Spleen (tissue), 11 donors: ENCODE data around the gene TRIM29. TPM values are rescaled to one million over a fixed set of nuclear protein-coding genes. Genes with fewer than 3 reads are reported as not detected.

Source experiments
- DNase-seq: peaks from one replicate; pipeline ENCODE4 v3.0.0-alpha.2; 2020
- H3K27ac ChIP-seq, 8 donors: fragments of 200-600 bp; sonication (generic) in 7 of 8; 1 replicate in 4 of 8; 2 replicates in 4 of 8; pipeline versions ENCODE4 v1.5.0 to v1.8.0; 2016 to 2021; ENCODE audit warnings: inconsistent platforms in 4 of 8, mild to moderate bottlenecking in 4 of 8, moderate library complexity in 1 of 8
- H3K27me3 ChIP-seq, 7 donors: fragments of 200-600 bp; sonication (generic) in 6 of 7; replicated peaks in 1 of 7; 1 replicate in 4 of 7; 2 replicates in 3 of 7; pipeline versions ENCODE4 v1.5.0 to v1.8.0; 2016 to 2021; ENCODE audit warnings: inconsistent platforms in 3 of 7, mild to moderate bottlenecking in 1 of 7
- H3K36me3 ChIP-seq, 6 donors: fragments of 200-600 bp; sonication (generic) in 5 of 6; 1 replicate in 4 of 6; 2 replicates in 2 of 6; pipeline versions ENCODE4 v1.5.0 to v1.8.0; 2016 to 2021; ENCODE audit warnings: inconsistent platforms in 2 of 6
- H3K4me1 ChIP-seq, 6 donors: fragments of 200-600 bp; sonication (generic) in 5 of 6; 1 replicate in 3 of 6; 2 replicates in 3 of 6; pipeline versions ENCODE4 v1.5.0 to v1.8.0; 2016 to 2021; ENCODE audit warnings: inconsistent platforms in 3 of 6
- H3K4me3 ChIP-seq, 8 donors: fragments of 200-600 bp; sonication (generic) in 7 of 8; 1 replicate in 4 of 8; 2 replicates in 4 of 8; pipeline versions ENCODE4 v1.5.0 to v1.8.0; 2016 to 2021; ENCODE audit warnings: inconsistent platforms in 4 of 8, mild to moderate bottlenecking in 4 of 8, moderate library complexity in 2 of 8
- H3K9me3 ChIP-seq, 8 donors: fragments of 200-600 bp; sonication (generic) in 7 of 8; 1 replicate in 4 of 8; 2 replicates in 4 of 8; pipeline versions ENCODE4 v1.5.0 to v1.8.0; 2016 to 2021; ENCODE audit warnings: inconsistent platforms in 4 of 8
- CTCF ChIP-seq, 11 experiments: fragments of 200-600 bp in 7 of 11; fragments of 450-650 bp in 4 of 11; sonication (generic) in 4 of 11; IDR thresholded peaks in 8 of 11; conservative IDR thresholded peaks in 3 of 11; 1 replicate in 7 of 11; 2 replicates in 4 of 11; pipeline versions ENCODE4 v1.4.0 to v1.8.0; 2016 to 2021; ENCODE audit warnings: antibody characterized with exemption in 11 of 11, inconsistent platforms in 4 of 11, mild to moderate bottlenecking in 1 of 11
- POLR2A ChIP-seq, 3 donors: fragments of 450-650 bp; IDR thresholded peaks; one replicate each; pipeline ENCODE4 v1.5.1; 2017; ENCODE audit warnings: antibody characterized with exemption in 3 of 3, mild to moderate bottlenecking in 1 of 3
- POLR2AphosphoS5 ChIP-seq, 3 donors: sonication (generic); formaldehyde crosslinking; IDR thresholded peaks; one replicate each; pipeline ENCODE4 v1.5.1; 2017; ENCODE audit warnings: antibody characterized with exemption in 3 of 3
- WGBS, 5 donors: extraction: QIAGEN DNeasy Blood & Tissue Kit in 3 of 5; methylation state at CpG; one replicate each; pipeline versions ENCODE4 v1.1.5 to v1.1.7; 2013 to 2018; 5-methylcytosine and 5-hydroxymethylcytosine counted together
- intact Hi-C: fragments of 100-400 bp; cut with DNase I; formaldehyde crosslinking; loops from one replicate; pipeline ENCODE4 v1.15.0; 2023; ENCODE audit warnings: low total_unique reads
- polyA plus RNA-seq, 3 donors: library from polyadenylated mRNA; stranded (reverse); fragments of 200-250 nt; gene quantifications; one replicate each; pipeline ENCODE4 v1.2.1, GENCODE V29; 2013
- total RNA-seq, 7 donors: library from RNA; depleted of rRNA in 3 of 7; stranded (reverse); fragments of >200 nt in 3 of 7; fragmentation: NEBNext Ultra II Directional in 4 of 7; extraction: Animal tissue kit (Norgen Biotek cat#: 25700) in 4 of 7; gene quantifications; one replicate each; pipeline versions ENCODE4 v1.1.0 to v1.2.1, GENCODE V29; 2016 to 2021
- donor health status: healthy with polysubstance abuse.
- donor health status: DM: no; HTN: no; CAD: no; lungs with moderate emphysema.
- donor health status: DM: no; HTN: no; CAD: no.
- donor health status: Bipolar disorder and iron deficiency.
- donor health status: healthy.
- donor health status: DM: no; HTN: no; CAD: no.
- donor health status: DM: yes; HTN: yes; CAD: no.

The TRIM29 gene
- total and polyA plus RNA-seq, 10 donors, result 0.03 to 2.0 (median 0.72) TPM; not detected in 4

- no peak for TF ChIP-seq CTCF (IDR thresholded peaks at IDR 0.05 in 8 of 11, conservative IDR thresholded peaks at IDR 0.05 in 3 of 11)
- TF ChIP-seq POLR2AphosphoS5 (IDR thresholded peaks at IDR 0.05), result no peak
- no peak for TF ChIP-seq POLR2A (IDR thresholded peaks at IDR 0.05)
- H3K4me1 ChIP-seq, result no peaks in the 10 kb centered on the region
- no peak overlapping the region for H3K27ac ChIP-seq
These were observed 46.8 kb downstream of the TRIM29 start for GRCh38 chr11:120091121-120091520.

DNA sequence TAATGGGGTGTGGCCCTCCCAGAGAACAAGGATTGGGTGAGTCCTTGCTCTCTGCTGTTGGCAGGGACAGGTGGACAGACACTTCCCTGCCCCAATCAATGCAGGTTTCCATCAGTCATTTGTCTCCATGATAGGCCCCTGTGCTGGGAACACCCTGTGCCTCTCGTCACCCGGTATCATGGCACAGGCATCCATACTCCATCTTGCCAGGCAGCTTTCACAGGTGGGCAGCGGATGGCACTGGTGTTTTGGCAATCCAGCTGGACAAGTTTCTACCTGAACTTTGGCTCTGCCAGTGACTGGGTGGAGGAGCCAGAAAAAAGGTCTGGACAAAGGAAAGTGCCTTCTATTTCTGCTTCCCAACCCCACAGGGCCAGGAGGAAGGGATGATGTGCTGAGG, 47.5 kb downstream of the TRIM29 start:
- Histone ChIP-seq H3K27ac (no peak overlapping the region), H3K36me3 (no peaks in the 10 kb centered on the region), H3K27me3 (peaks cover 0 to under 1% (median 0%) of the 10 kb centered on the region in 7 donors), H3K4me1 (no peaks in the 10 kb centered on the region), H3K9me3 (no peaks in the 10 kb centered on the region), H3K4me3 (no peak overlapping the region)
- TF ChIP-seq POLR2AphosphoS5 (IDR thresholded peaks at IDR 0.05) (no peak), CTCF (IDR thresholded peaks at IDR 0.05 in 8 of 11, conservative IDR thresholded peaks at IDR 0.05 in 3 of 11) (no peak), POLR2A (IDR thresholded peaks at IDR 0.05) (no peak)
- intact Hi-C loops, result no loop called here
- DNase-seq, result no peak
- 91 to 100% (median 93%) methylated on average over 3 of the region's 3 CpGs for WGBS, 5 donors

More at GRCh38 chr11:120091121-120091520, 46.8 kb downstream of the TRIM29 start:
- Histone ChIP-seq H3K36me3 (no peaks in the 10 kb centered on the region), H3K9me3 (no peaks in the 10 kb centered on the region), H3K4me3 (no peak overlapping the region), H3K27me3 (peaks cover 0 to 8% (median 0%) of the 10 kb centered on the region in 7 donors)
- no peak for DNase-seq
- WGBS, 5 donors, result 33 to 71% (median 57%) methylated on average over 1 of the region's 1 CpG
- intact Hi-C loops, result no loop called here

GRCh38 chr11:120089036-120090001, 48.6 kb downstream of the TRIM29 start:
- intact Hi-C loops, result no loop called here
- Histone ChIP-seq H3K4me1 (no peaks in the 10 kb centered on the region), H3K27ac (no peak overlapping the region), H3K27me3 (no peaks in the 10 kb centered on the region), H3K9me3 (no peaks in the 10 kb centered on the region), H3K36me3 (no peaks in the 10 kb centered on the region), H3K4me3 (no peak overlapping the region)
- TF ChIP-seq POLR2AphosphoS5 (IDR thresholded peaks at IDR 0.05) (no peak), CTCF (IDR thresholded peaks at IDR 0.05 in 8 of 11, conservative IDR thresholded peaks at IDR 0.05 in 3 of 11) (no peak), POLR2A (IDR thresholded peaks at IDR 0.05) (no peak)
- DNase-seq, result no peak
- WGBS, 5 donors, result 76 to 89% (median 80%) methylated on average over 6 of the region's 6 CpGs

DNA sequence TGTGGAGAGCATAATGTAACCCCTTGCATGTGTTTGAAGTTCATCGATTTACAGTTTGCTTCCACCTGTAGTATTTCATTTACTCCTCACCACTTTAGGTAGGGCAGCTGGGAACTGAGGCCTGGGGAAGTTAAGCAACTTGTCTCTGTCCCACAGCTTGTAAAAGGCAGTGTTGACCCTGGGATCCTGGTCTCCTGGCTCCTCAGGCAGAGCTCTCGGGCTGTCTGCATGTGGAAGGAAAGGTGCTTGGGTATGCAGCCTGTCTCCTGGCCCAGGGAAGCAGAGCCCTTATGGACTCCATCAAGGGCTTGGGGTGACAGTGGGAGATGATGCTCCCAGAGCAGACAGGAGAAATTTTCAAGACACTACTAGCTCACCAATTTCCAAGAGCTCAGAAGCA, 49.9 kb downstream of the TRIM29 start:
- intact Hi-C loops, result no loop called here
- no peak for TF ChIP-seq POLR2AphosphoS5 (IDR thresholded peaks at IDR 0.05)
- TF ChIP-seq POLR2A (IDR thresholded peaks at IDR 0.05), result no peak
- no peak for TF ChIP-seq CTCF (IDR thresholded peaks at IDR 0.05 in 8 of 11, conservative IDR thresholded peaks at IDR 0.05 in 3 of 11)
- H3K27ac ChIP-seq, result no peak overlapping the region
- no peaks in the 10 kb centered on the region for H3K36me3 ChIP-seq
- H3K9me3 ChIP-seq, result no peaks in the 10 kb centered on the region
- WGBS, 5 donors, result 72 to 90% (median 81%) methylated on average over 2 of the region's 2 CpGs
- no peak overlapping the region for H3K4me3 ChIP-seq
- no peaks in the 10 kb centered on the region for H3K4me1 ChIP-seq
- H3K27me3 ChIP-seq, result no peaks in the 10 kb centered on the region
- DNase-seq, result no peak
